Trophoblast cell (in vitro differentiated cells and primary cell): ENCODE data around the gene CRYL1.

Source experiments
- DNase-seq, 2 donors: peaks; one replicate each; pipeline ENCODE4 v3.0.0-alpha.2; 2016
- H2AFZ ChIP-seq: 2 replicates; pipeline ENCODE4 v1.6.1; 2013; ENCODE audit warnings: low read length, moderate library complexity, mild to moderate bottlenecking; ENCODE audit not compliant: insufficient read depth, poor library complexity
- H2AK5ac ChIP-seq: 2 replicates; pipeline ENCODE4 v1.6.1; 2013; ENCODE audit warnings: mild to moderate bottlenecking, low read length
- H2BK120ac ChIP-seq: 2 replicates; pipeline ENCODE4 v1.6.1; 2013; ENCODE audit warnings: low read length, mild to moderate bottlenecking, moderate library complexity; ENCODE audit not compliant: insufficient read depth, poor library complexity
- H2BK12ac ChIP-seq: 2 replicates; pipeline ENCODE4 v1.6.1; 2013; ENCODE audit warnings: mild to moderate bottlenecking, low read length, moderate library complexity
- H2BK5ac ChIP-seq: 2 replicates; pipeline ENCODE4 v1.6.1; 2013; ENCODE audit warnings: low read length, low read depth, moderate library complexity, mild to moderate bottlenecking; ENCODE audit not compliant: poor library complexity
- H3K14ac ChIP-seq: 2 replicates; pipeline ENCODE4 v1.6.1; 2013; ENCODE audit warnings: mild to moderate bottlenecking, low read length
- H3K18ac ChIP-seq: 2 replicates; pipeline ENCODE4 v1.6.1; 2013; ENCODE audit warnings: mild to moderate bottlenecking, low read length
- H3K23ac ChIP-seq: 2 replicates; pipeline ENCODE4 v1.6.1; 2013; ENCODE audit warnings: low read length
- H3K27ac ChIP-seq: 2 replicates; pipeline ENCODE4 v1.5.1; 2013; ENCODE audit warnings: low read depth, mild to moderate bottlenecking, inconsistent platforms, low read length, moderate library complexity
- H3K27me3 ChIP-seq: 2 replicates; pipeline ENCODE4 v1.6.1; 2013; ENCODE audit warnings: inconsistent platforms, mild to moderate bottlenecking, low read length, moderate library complexity; ENCODE audit not compliant: insufficient read depth
- H3K36me3 ChIP-seq, 2 experiments: 1 replicate in 1 of 2; 2 replicates in 1 of 2; pipeline ENCODE4 v1.6.1; 2013; ENCODE audit warnings: low read length in 2 of 2, mild to moderate bottlenecking in 2 of 2, moderate library complexity in 1 of 2; ENCODE audit not compliant: insufficient read depth in 2 of 2, control insufficient read depth in 1 of 2
- H3K4ac ChIP-seq: 2 replicates; pipeline ENCODE4 v1.6.1; 2013; ENCODE audit warnings: low read depth, mild to moderate bottlenecking, low read length, moderate library complexity
- H3K4me1 ChIP-seq, 2 experiments: 1 replicate in 1 of 2; 2 replicates in 1 of 2; pipeline ENCODE4 v1.6.1; 2013; ENCODE audit warnings: low read length in 2 of 2, mild to moderate bottlenecking in 2 of 2, moderate library complexity in 1 of 2; ENCODE audit not compliant: insufficient read depth in 2 of 2, control insufficient read depth in 1 of 2
- H3K4me2 ChIP-seq: 2 replicates; pipeline ENCODE4 v1.6.1; 2013; ENCODE audit warnings: inconsistent platforms, mild to moderate bottlenecking, low read length, moderate library complexity
- H3K4me3 ChIP-seq: 2 replicates; pipeline ENCODE4 v1.5.1; 2013; ENCODE audit warnings: mild to moderate bottlenecking, low read depth, low read length, inconsistent platforms
- H3K79me1 ChIP-seq: one replicate; pipeline ENCODE4 v1.6.1; 2013; ENCODE audit warnings: low read length
- H3K79me2 ChIP-seq: 2 replicates; pipeline ENCODE4 v1.6.1; 2013; ENCODE audit warnings: low read length, mild to moderate bottlenecking; ENCODE audit not compliant: control insufficient read depth, insufficient read depth, poor library complexity
- H3K9ac ChIP-seq: 2 replicates; pipeline ENCODE4 v1.6.1; 2013; ENCODE audit warnings: mild to moderate bottlenecking, low read length
- H3K9me3 ChIP-seq: 2 replicates; pipeline ENCODE4 v1.6.1; 2013; ENCODE audit warnings: low read depth, mild to moderate bottlenecking, control low read depth, inconsistent platforms, low read length; ENCODE audit not compliant: insufficient read depth
- H4K12ac ChIP-seq: 2 replicates; pipeline ENCODE4 v1.6.1; 2013; ENCODE audit warnings: low read depth, mild to moderate bottlenecking, low read length, moderate library complexity
- H4K8ac ChIP-seq: 2 replicates; pipeline ENCODE4 v1.6.1; 2013; ENCODE audit warnings: low read depth, mild to moderate bottlenecking, low read length, moderate library complexity
- H4K91ac ChIP-seq: one replicate; pipeline ENCODE4 v1.6.1; 2013; ENCODE audit warnings: low read depth, mild to moderate bottlenecking, low read length, moderate library complexity
- WGBS: extraction: QIAGEN DNeasy Blood & Tissue Kit; methylation state at CpG from one replicate; pipeline ENCODE4 v1.1.7; 2013; ENCODE audit warnings: missing lambda C conversion rate; ENCODE audit not compliant: insufficient read length, insufficient coverage; ENCODE audit errors: extremely low coverage; 5-methylcytosine and 5-hydroxymethylcytosine counted together

The CRYL1 gene

GRCh38 chr13:20506696-20507095, 19.0 kb downstream of the CRYL1 start:
- Histone ChIP-seq H3K14ac (no peak overlapping the region), H3K4me3 (no peak overlapping the region), H3K27ac (no peak overlapping the region), H2BK12ac (no peak overlapping the region), H2AFZ (no peak overlapping the region), H3K4me1 (peaks cover 3 to 6% of the 10 kb centered on the region in 2 experiments), H3K18ac (no peak overlapping the region), H3K27me3 (no peaks in the 10 kb centered on the region), H3K9ac (no peak overlapping the region), H2BK120ac (no peak overlapping the region), H4K8ac (no peak overlapping the region), H3K4ac (no peak overlapping the region), H3K79me1 (peaks cover 2% of the 10 kb centered on the region), H3K23ac (no peak overlapping the region), H4K91ac (no peak overlapping the region), H2AK5ac (no peak overlapping the region), H3K9me3 (no peaks in the 10 kb centered on the region), H3K4me2 (no peak overlapping the region), H3K36me3 (no peaks in the 10 kb centered on the region), H4K12ac (no peak overlapping the region), H2BK5ac (no peak overlapping the region), H3K79me2 (no peaks in the 10 kb centered on the region)
- no CpG with 5 or more reads among the region's 4 CpGs for WGBS
- DNase-seq: no peak

- Histone ChIP-seq H3K4ac (no peak overlapping the region), H3K4me2 (no peak overlapping the region), H4K91ac (no peak overlapping the region), H3K23ac (no peak overlapping the region), H3K4me1 (peaks cover 0 to 3% of the 10 kb centered on the region in 2 experiments), H3K9ac (no peak overlapping the region), H3K36me3 (no peaks in the 10 kb centered on the region), H2BK5ac (no peak overlapping the region), H3K79me2 (no peaks in the 10 kb centered on the region), H3K79me1 (no peaks in the 10 kb centered on the region), H4K12ac (no peak overlapping the region), H3K4me3 (no peak overlapping the region), H3K27ac (no peak overlapping the region), H3K27me3 (no peaks in the 10 kb centered on the region), H2BK12ac (no peak overlapping the region), H2BK120ac (no peak overlapping the region), H2AFZ (no peak overlapping the region), H4K8ac (no peak overlapping the region), H2AK5ac (no peak overlapping the region), H3K18ac (no peak overlapping the region), H3K14ac (no peak overlapping the region), H3K9me3 (no peaks in the 10 kb centered on the region)
- no CpG with 5 or more reads among the region's 10 CpGs for WGBS
- DNase-seq: peak in 1 of 2 donors; percentile 3
Measured at GRCh38 chr13:20505405-20506366, 20.0 kb downstream of the CRYL1 start.

DNA sequence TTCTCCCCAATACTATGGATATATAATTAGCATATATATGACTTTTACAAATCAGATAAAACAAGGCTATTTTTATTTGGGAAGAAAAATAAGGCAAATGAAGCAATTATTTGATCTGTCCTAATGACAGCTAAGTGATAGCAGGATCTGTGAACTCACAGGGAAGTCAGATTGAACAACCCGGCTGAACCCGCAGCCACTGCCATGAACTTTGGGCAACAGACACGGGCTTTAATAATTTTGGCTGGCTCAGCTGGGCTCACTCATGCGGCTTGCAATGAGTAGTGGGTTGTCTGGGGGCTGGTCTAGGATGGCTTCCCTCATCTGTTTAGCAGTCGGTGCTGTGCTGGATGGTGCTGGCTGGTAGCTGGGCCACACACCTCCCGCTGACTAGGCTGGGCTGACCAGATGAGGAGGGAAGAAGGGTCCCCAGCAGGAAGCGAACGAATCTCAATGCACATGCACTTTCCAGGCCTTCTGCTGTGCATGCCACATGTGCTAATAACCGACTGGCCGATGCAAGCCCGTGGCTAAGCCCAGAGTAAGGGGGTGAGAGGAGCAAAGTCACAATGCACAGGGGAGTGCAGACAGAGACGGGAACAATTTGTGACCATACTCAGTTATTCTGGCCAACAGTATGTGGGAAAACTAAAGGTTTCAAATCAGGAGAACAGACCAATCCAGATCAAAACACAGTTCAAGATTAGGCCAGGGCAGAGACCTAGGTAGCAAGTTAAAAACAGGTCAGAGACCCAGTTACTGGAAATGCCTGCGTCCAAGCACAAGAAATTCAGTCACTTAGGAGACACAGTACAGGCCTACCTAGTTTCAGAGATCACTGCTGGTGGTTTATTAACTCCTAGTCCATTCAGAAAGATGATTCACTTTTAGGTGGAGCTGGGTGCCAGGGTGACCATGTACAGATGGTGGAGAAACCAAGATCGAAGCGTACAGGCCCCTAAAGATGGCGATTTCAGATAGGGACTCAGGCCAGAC, 22.3 kb downstream of the CRYL1 start:
- no peak overlapping the region for H4K91ac ChIP-seq
- no peaks in the 10 kb centered on the region for H3K27me3 ChIP-seq
- H4K8ac ChIP-seq: no peak overlapping the region
- no peak overlapping the region for H3K4me3 ChIP-seq
- H2BK12ac ChIP-seq: no peak overlapping the region
- no peaks in the 10 kb centered on the region for H3K9me3 ChIP-seq
- no peaks in the 10 kb centered on the region for H3K79me2 ChIP-seq
- H3K4me1 ChIP-seq: peaks cover 0 to 3% of the 10 kb centered on the region in 2 experiments
- no peak overlapping the region for H3K4ac ChIP-seq
- no peak overlapping the region for H3K14ac ChIP-seq
- WGBS: no CpG with 5 or more reads among the region's 16 CpGs
- no peak overlapping the region for H2AFZ ChIP-seq
- no peaks in the 10 kb centered on the region for H3K79me1 ChIP-seq
- no peak overlapping the region for H4K12ac ChIP-seq
- no peak overlapping the region for H3K9ac ChIP-seq
- H3K23ac ChIP-seq: no peak overlapping the region
- no peak overlapping the region for H3K27ac ChIP-seq
- no peak overlapping the region for H2BK5ac ChIP-seq
- no peak overlapping the region for H3K18ac ChIP-seq
- no peak overlapping the region for H2BK120ac ChIP-seq
- H2AK5ac ChIP-seq: no peak overlapping the region
- H3K4me2 ChIP-seq: no peak overlapping the region
- DNase-seq: no peak
- no peaks in the 10 kb centered on the region for H3K36me3 ChIP-seq

DNA sequence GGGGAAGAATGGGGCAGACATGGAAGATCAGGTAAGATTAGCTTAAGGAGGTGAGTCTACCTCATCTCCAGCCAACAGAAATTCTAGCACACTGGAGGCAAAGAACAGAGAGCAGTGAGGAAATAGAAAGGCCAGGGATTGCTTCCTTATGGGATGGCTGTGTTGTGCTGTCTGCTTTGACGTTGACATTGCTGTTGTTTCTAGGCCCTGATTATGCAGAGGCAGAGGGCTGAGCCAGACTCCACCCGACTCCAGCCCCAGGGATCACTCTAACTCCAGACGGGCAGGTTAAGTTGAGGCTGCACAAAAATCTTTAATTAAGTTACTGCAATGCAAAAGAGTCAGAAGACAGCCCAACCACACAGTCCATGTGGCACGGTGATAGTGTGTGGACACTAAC, 24.1 kb downstream of the CRYL1 start:
- Histone ChIP-seq H3K4me2 (no peak overlapping the region), H3K4ac (no peak overlapping the region), H3K9me3 (no peaks in the 10 kb centered on the region), H3K4me3 (no peak overlapping the region), H4K12ac (no peak overlapping the region), H3K36me3 (no peaks in the 10 kb centered on the region), H2AK5ac (no peak overlapping the region), H4K91ac (no peak overlapping the region), H3K14ac (no peak overlapping the region), H2BK12ac (no peak overlapping the region), H4K8ac (no peak overlapping the region), H3K9ac (no peak overlapping the region), H2AFZ (no peak overlapping the region), H3K4me1 (peaks cover 0 to 3% of the 10 kb centered on the region in 2 experiments), H3K27ac (no peak overlapping the region), H3K79me2 (no peaks in the 10 kb centered on the region), H3K23ac (no peak overlapping the region), H3K79me1 (no peaks in the 10 kb centered on the region), H2BK120ac (no peak overlapping the region), H3K27me3 (no peaks in the 10 kb centered on the region), H2BK5ac (no peak overlapping the region), H3K18ac (no peak overlapping the region)
- no CpG with 5 or more reads among the region's 4 CpGs for WGBS
- DNase-seq: no peak
